Measurements from ENCODE around the gene ARHGAP21.
A peak's percentile ranks its signal among the peaks of the same experiment; 100 is the strongest.

ARHGAP21 gene

DNA sequence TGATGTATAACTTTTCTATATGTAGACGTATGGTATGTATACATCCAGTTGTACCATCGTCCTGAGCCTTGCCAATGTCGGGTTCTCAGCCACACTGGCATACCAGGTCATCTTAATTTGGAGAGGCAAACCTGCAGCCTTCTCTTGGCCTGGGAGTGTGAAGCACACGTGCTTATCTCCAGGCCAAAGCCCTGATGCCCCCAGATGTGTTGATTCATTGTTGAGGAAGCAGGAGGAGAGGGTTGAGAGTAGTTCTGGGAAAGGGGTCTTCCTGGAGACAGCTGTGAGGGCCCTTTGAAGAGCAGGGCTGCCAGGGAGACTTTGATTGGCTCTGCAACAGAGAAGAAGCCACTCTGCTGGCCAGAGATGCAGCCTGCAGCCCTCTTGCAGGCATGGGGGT, 155.6 kb downstream of the ARHGAP21 start:
- TF ChIP-seq, protein P1, sequence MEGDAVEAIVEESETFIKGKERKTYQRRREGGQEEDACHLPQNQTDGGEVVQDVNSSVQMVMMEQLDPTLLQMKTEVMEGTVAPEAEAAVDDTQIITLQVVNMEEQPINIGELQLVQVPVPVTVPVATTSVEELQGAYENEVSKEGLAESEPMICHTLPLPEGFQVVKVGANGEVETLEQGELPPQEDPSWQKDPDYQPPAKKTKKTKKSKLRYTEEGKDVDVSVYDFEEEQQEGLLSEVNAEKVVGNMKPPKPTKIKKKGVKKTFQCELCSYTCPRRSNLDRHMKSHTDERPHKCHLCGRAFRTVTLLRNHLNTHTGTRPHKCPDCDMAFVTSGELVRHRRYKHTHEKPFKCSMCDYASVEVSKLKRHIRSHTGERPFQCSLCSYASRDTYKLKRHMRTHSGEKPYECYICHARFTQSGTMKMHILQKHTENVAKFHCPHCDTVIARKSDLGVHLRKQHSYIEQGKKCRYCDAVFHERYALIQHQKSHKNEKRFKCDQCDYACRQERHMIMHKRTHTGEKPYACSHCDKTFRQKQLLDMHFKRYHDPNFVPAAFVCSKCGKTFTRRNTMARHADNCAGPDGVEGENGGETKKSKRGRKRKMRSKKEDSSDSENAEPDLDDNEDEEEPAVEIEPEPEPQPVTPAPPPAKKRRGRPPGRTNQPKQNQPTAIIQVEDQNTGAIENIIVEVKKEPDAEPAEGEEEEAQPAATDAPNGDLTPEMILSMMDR (IDR thresholded peaks at IDR 0.05; ENCODE audit: insufficient read depth, low read depth, low read length, missing control alignments) = no peak

DNA sequence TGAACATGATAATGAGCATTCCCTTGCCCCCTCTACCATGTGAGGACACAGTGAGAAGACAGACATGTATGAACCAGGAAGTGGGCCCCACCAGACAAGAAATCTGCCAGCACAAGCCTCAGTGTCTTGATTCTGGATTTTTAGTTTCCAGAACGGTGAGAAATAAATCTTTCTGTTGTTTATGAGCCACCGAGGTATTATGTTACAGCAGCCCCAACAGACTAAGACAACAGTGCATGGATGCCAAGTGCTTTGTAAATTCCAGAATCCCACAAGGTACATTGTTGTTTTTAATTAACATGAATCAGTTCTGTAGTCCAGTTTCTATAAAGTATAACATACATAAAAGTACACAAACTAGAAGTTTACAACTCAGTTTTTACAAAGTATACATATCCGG, 162.2 kb downstream of the ARHGAP21 start:
- DNase-seq (ENCODE audit: low read depth) = no peak
- H3K4me3 ChIP-seq (ENCODE audit: low read length) = no peak overlapping the region
- TF ChIP-seq, protein P1 (IDR thresholded peaks at IDR 0.05; ENCODE audit: insufficient read depth, low read depth, low read length, missing control alignments) = no peak

More for the DNA sequence above, 155.6 kb downstream of the ARHGAP21 start:
- H3K4me3 ChIP-seq (ENCODE audit: low read length) = no peak overlapping the region
- no peak for DNase-seq (ENCODE audit: low read depth)

DNA sequence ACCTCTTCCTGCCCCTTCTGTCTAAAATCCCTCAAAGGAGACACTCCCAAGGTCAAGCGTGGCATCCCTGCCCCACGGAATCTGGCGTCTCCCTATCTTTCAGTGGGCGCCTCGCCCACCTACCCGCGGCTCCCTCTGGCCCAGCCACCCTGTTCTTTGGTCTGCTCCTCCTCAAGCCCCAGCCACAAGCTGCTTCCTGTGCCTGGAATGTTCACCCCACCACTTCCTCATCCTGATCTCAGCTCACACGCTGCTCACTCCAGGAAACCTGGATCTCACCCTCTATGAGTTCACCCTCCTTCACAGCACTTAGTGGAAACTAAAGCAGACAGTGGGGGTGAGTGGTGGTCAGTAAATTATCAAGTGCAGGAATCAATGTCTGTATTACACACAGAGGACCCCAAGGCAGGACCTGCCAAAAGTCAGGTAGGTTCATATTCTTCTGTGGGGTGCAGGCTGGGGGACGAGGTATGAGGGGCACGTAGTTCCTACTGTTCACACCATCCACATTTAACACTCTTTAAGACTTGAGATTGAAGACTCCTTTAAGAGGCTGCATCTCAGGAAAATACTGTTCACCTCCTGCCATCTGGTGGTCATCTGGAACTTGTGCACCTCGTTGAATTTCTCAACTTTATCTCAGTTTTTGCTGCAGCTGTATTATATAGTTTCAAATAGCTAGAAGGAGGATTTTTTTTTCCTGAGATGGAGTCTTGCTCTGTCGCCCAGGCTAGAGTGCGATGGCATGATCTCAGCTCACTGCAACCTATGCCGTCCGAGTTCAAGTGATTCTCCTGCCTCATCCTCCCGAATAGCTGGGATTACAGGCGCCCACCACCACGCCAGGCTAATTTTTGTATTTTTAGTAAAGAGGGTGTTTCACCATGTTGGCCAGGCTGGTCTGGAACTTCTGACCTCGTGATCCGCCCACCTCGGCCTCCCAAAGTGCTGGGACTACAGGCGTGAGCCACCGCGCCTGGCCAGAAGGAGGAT, 166.6 kb downstream of the ARHGAP21 start:
- H3K4me3 ChIP-seq (ENCODE audit: low read length) = no peak overlapping the region
- DNase-seq (ENCODE audit: low read depth) = peak; percentile 79
- TF ChIP-seq, protein P1 (IDR thresholded peaks at IDR 0.05; ENCODE audit: insufficient read depth, low read depth, low read length, missing control alignments) = peak; percentile 70

DNA sequence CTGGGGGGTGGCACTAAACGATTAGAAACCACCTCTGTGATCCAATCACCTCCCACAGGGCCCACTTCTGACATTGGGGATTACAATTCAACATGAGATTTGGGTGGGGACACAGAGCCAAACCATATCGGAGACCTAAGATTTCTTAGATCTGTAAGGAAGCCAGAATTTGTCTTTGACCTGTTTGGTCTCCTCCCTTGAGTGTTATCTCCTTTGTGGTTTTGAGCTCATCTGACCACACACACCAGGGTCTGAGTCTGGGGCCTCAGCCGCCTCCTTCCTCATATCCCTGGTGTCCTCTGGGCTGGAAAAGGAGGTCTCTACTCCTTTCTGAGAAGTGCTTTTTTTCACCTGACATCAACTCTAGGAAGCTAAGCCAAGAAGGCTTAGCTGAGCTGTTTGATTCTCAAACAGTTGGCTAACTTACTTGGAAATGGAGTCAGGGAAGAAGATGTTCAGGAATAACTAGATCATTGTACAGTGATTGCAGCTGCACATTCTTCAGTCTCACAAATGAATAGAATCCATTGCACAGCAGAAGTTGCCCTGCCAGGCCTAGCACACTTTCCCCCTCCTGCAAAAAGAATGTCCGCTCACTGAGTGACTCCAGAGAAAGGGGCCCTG, 167.4 kb downstream of the ARHGAP21 start:
- H3K4me3 ChIP-seq (ENCODE audit: low read length) = no peak overlapping the region
- TF ChIP-seq, protein P1 (IDR thresholded peaks at IDR 0.05; ENCODE audit: insufficient read depth, low read depth, low read length, missing control alignments) = no peak
- DNase-seq (ENCODE audit: low read depth) = no peak

DNA sequence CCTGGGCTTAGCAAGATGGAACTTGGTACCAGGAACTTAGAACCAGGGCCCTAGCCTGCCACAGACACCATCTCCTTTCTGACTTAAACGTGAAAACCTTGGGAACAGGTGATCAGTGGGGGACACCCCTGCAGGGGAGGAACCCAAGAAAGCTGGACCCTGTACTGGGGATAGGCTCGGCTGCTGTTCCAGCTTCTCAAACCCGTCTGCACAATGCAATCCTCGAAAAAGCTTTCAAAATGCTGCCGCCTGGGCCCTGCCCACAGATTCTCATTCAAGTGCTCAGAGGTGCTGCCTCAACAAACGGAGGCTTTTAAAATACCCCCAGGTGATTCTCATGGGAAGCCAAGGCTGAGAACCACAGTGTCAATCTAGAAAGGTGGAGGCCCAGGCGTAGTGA, 169.7 kb downstream of the ARHGAP21 start:
- TF ChIP-seq, protein P1 (IDR thresholded peaks at IDR 0.05; ENCODE audit: insufficient read depth, low read depth, low read length, missing control alignments) = no peak
- DNase-seq (ENCODE audit: low read depth) = no peak

DNA sequence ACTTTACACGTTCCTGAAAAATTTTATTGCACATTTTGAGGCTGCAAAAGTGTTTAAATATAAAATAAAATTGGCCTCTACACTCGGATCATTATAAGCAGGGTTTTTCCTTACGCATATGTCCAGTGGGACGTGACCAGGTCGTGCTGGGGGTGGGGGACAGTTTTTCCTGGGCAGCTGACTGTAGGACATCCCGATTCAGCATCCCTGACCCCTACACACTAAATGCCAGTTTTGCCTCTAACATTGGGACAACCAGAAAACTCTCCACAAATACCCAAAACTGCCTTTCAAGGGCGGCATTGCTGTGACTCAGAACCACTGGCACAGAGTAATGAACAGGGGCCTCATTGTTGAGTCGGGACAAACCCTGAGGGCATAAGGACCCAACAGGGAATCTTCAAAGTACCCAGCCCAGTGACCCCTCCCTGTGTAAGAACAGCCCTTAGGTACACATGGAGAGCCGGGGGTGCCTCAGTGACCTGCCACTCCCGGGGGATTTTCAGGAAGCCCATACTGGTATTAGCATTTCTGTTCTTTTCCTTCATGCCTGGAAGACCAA, 170.6 kb downstream of the ARHGAP21 start:
- H3K4me3 ChIP-seq (ENCODE audit: low read length) = no peak overlapping the region
- TF ChIP-seq, protein P1 (IDR thresholded peaks at IDR 0.05; ENCODE audit: insufficient read depth, low read depth, low read length, missing control alignments) = no peak
- no peak for DNase-seq (ENCODE audit: low read depth)

More for the DNA sequence above, 169.7 kb downstream of the ARHGAP21 start:
- no peak overlapping the region for H3K4me3 ChIP-seq (ENCODE audit: low read length)
